ENCODE measurements around the gene OR8G1. TPM values are rescaled to one million over a fixed set of nuclear protein-coding genes. Genes with fewer than 3 reads are reported as not detected.

OR8G1 gene
- not detected for total RNA-seq

GRCh38 chr11:124240621-124241397 lies at the start of gene OR8G1:
OR8G1 (plus strand) TSS chr11:124241095; CDS start chr11:124249676, 8,581 bp downstream.
- Mint-ChIP-seq H3K9me3 (no peaks in the 10 kb centered on the region), H3K4me1 (ENCODE audit: low read depth) (no peaks in the 10 kb centered on the region), H3K27ac (no peak within 1 kb of the TSS), H3K36me3 (ENCODE audit: low read depth) (no peaks in the 10 kb centered on the region), H3K27me3 (no peaks in the 10 kb centered on the region), H3K4me3 (no peak within 1 kb of the TSS)
- intact Hi-C loops (cut with micrococcal nuclease): no loop called here
- ChIA-PET POLR2A (no interaction called here), CTCF (interaction anchor here (1.6 kb wide), 1 partner anchor 169 kb away, joined by 3 read pairs; no protein-coding TSS in a partner anchor)
- no peak for TF ChIP-seq CTCF (IDR thresholded peaks at IDR 0.05)
- ATAC-seq (no peak), DNase-seq (no peak)

GRCh38 chr11:124193221-124194010 lies 47.5 kb upstream of the OR8G1 start:
- no peaks in the 10 kb centered on the region for H3K36me3 Mint-ChIP-seq (ENCODE audit: low read depth)
- ChIA-PET POLR2A (interaction anchor here (0.8 kb wide), 1 partner anchor 110 kb away, joined by 3 read pairs; no protein-coding TSS in a partner anchor), CTCF (interaction anchor here (1.1 to 4.5 kb wide), 6 partner anchors 10 to 128 kb away, joined by 3 to 108 read pairs (median 4); partner anchors contain the start of gene VWA5A)
- no peak for DNase-seq
- no peak for ATAC-seq
- intact Hi-C loops (cut with micrococcal nuclease): loop anchor here (10.0 kb wide), 1 partner anchor 79 kb away; the partner anchor contains the start of gene VWA5A
- H3K9me3 Mint-ChIP-seq: no peaks in the 10 kb centered on the region
- H3K27ac Mint-ChIP-seq: no peak overlapping the region
- no peaks in the 10 kb centered on the region for H3K4me1 Mint-ChIP-seq (ENCODE audit: low read depth)
- TF ChIP-seq CTCF (IDR thresholded peaks at IDR 0.05): no peak
- peaks cover 3% of the 10 kb centered on the region for H3K27me3 Mint-ChIP-seq
- H3K4me3 Mint-ChIP-seq: no peak overlapping the region

GRCh38 chr11:124194293-124195188 lies 46.4 kb upstream of the OR8G1 start:
- no peaks in the 10 kb centered on the region for H3K9me3 Mint-ChIP-seq
- H3K27me3 Mint-ChIP-seq: peaks cover 6% of the 10 kb centered on the region
- no peak overlapping the region for H3K4me3 Mint-ChIP-seq
- H3K4me1 Mint-ChIP-seq (ENCODE audit: low read depth): no peaks in the 10 kb centered on the region
- POLR2A ChIA-PET: interaction anchor here (0.8 kb wide), 1 partner anchor 111 kb away, joined by 3 read pairs; no protein-coding TSS in a partner anchor
- H3K27ac Mint-ChIP-seq: no peak overlapping the region
- ATAC-seq (no peak), DNase-seq (no peak)
- intact Hi-C loops (cut with micrococcal nuclease): loop anchor here (1.0 to 10.0 kb wide), 2 partner anchors 80 to 123 kb away; partner anchors contain the start of gene VWA5A
- CTCF ChIA-PET: interaction anchor here (0.6 to 4.5 kb wide), 19 partner anchors 9 to 224 kb away, joined by 3 to 108 read pairs (median 3); partner anchors contain the start of gene VWA5A
- H3K36me3 Mint-ChIP-seq (ENCODE audit: low read depth): no peaks in the 10 kb centered on the region
- TF ChIP-seq CTCF (IDR thresholded peaks at IDR 0.05): no peak

GRCh38 chr11:124195189-124195734 lies 45.6 kb upstream of the OR8G1 start:
- no peak overlapping the region for H3K27ac Mint-ChIP-seq
- CTCF ChIA-PET: interaction anchor here (0.6 to 4.5 kb wide), 16 partner anchors 15 to 225 kb away, joined by 3 to 108 read pairs (median 3); partner anchors contain the start of gene VWA5A
- no peaks in the 10 kb centered on the region for H3K36me3 Mint-ChIP-seq (ENCODE audit: low read depth)
- H3K27me3 Mint-ChIP-seq: peaks cover 6% of the 10 kb centered on the region
- peak; percentile 70 for DNase-seq
- no peaks in the 10 kb centered on the region for H3K9me3 Mint-ChIP-seq
- intact Hi-C loops (cut with micrococcal nuclease): loop anchor here (1.0 to 10.0 kb wide), 2 partner anchors 80 to 124 kb away; partner anchors contain the start of gene VWA5A
- peak; percentile 87 for ATAC-seq
- H3K4me3 Mint-ChIP-seq: no peak overlapping the region
- POLR2A ChIA-PET: no interaction called here
- H3K4me1 Mint-ChIP-seq (ENCODE audit: low read depth): no peaks in the 10 kb centered on the region
- TF ChIP-seq CTCF (IDR thresholded peaks at IDR 0.05): peak; percentile 75

All from activated CD8-positive, alpha-beta T cell treated with anti-CD3 and anti-CD28 coated beads for 36 hours (primary cell).